Measurements from ENCODE around the gene ANAPC16. TPM values are rescaled to one million over a fixed set of nuclear protein-coding genes. Genes with fewer than 3 reads are reported as not detected.
"Not testable (repeated sequence)": the region's sequence is repeated elsewhere in the genome, so short reads cannot be mapped to it uniquely, and the experiment has no call there.

ANAPC16 gene
- total RNA-seq (2014; rRNA removed; shearing (Covaris generic)): 27.2 and 48.3 TPM in 2 replicates

DNA sequence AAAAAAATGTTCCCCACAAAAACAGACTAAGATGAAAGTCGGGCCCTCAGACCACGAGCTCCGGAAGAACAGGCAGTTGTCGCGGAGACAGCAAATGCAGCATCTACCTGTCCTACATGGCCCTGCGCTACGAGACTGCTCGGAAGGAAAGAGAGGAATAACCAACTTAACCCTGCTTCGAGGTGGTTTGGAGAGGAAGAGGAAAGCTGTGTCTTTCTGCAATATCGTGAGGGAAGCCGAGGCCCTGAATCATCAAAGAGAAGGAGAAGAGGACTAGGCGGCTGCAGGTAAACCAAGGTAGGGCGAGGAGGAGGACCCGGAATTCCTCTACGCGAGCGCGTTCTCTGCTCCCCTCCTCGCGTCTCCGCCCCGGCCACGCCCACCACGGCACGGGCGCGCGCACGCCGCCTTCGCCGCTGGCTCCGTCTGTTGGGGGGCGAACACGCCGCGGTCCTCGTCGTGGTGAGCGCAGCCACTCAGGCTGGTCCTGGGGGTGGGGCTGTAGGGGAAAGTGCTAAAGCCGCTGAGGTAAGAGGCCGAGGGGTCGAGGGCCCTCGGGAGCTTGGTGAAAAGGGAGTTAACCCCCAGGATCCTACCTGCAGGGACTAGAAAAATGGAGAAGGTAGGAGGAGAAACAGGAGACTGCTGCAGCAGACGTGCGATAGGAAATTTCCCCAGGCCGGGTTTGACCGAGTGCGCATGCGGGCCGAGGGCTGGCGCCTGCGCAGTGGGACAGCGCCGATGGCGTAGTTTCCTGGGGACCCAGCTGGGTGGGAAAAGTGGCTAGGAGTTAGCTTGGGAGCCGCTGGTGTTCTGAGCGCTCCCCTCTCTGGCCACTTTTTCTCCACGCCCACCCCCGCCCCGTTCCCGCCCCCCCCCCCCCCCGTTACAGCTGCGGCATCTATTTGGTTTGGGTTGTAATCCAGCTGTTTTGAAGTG is at the start of gene ANAPC16, which contains the start of gene ASCC1:
Gene ANAPC16, plus strand, starts transcription at position 402 of the 939 bp plus-strand sequence. CDS start 7,903 bp downstream, outside the sequence.
Gene ASCC1, minus strand, starts transcription at position 666 of the 939 bp plus-strand sequence. CDS start 2,978 bp downstream, outside the sequence.
- DNase-seq (ENCODE audit: low read depth): peak; percentile 91

DNA sequence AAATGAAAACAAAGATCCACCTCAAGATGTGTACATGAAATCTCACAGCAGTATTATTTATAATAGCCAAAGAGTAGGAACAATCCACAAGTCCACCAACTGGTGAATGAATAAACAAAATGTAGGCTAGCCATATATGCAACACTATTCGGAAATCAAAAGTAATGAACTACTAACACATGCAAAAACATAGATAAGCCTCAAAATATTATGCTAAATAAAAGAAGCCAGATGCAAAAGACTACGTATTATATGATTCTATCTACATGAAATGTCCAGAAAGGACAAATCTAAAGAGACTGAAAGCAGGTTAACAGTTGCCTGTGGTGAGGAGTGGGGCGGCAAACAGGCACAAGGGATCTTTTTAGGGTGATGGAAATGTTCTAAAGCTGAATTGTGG is 48.7 kb upstream of the ANAPC16 start:
- no peak for DNase-seq (ENCODE audit: low read depth)

DNA sequence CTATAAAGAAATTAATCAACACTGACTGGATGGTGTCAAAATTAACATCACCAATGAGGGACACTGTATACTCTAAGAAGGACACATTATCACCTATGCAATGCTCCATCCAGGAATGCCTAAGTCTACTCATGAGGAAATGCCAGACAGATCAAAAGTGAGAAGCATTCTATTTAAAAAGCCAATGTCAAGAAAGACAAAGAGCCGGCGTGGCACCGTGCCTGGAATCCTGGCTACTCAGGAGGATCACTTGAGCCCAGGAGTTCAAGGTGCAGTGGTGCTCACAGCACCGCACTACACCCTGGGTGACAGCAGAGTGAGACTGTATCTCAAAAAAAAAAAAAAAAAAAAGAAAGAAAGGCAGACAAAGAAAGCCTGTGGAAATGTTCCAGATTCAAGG is 45.5 kb upstream of the ANAPC16 start:
- DNase-seq (ENCODE audit: low read depth): no peak

DNA sequence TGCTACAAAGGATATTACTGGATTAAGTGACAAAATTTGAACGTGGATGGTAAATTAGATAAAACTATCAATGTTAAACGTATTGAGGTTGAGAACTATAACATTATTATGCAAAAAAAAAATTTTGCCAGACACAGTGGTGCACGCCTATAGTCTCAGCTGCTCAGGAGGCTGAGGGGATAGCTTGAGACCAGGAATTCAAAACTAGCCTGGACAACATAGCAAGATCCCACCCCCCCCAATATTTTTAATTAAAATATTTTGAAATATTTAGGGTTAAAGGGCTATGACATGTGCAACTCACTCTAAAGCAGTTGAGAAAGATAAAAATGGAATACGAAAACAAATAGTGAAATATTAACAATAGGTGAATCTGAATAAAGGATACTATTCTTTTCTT is 45.1 kb upstream of the ANAPC16 start:
- DNase-seq (ENCODE audit: low read depth): no peak

DNA sequence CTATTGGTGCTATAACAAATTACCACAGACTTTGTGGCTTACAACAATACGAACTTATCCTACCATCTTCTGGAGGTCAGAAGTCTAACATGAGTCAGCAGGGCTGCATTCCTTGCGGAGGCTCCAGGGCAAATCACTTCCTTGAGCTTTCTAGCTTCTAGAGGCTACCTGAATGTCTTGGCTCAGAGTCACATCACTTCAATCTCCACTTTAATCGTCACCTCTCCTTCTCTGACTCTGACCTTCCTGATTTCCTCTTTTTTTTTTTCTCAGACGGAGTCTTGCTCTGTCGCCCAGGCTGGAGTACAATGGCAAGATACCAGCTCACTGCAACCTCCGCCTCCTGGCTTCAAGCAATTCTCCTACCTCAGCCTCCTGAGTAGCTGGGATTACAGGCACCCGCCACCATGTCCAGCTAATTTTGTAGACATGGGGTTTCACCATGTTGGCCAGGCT is 44.6 kb upstream of the ANAPC16 start:
- peak; percentile 75 for DNase-seq (ENCODE audit: low read depth)

DNA sequence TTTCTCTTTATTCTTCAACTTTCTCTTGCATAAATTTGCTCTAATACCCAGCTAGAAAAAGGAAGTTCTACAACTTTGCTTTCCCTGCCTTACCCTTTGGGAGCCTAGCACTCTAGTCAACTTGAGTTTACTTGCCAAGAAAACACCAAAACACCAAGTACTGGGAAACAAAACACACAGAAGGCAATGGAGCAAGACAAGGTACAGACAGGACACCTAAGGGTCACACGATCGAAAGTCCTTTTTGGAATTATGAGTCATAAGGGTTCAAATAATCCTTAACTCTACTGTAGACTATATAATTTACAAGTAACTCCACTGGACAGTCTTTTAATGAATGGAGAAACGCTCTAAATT is 42.6 kb upstream of the ANAPC16 start:
- DNase-seq (ENCODE audit: low read depth): no peak

DNA sequence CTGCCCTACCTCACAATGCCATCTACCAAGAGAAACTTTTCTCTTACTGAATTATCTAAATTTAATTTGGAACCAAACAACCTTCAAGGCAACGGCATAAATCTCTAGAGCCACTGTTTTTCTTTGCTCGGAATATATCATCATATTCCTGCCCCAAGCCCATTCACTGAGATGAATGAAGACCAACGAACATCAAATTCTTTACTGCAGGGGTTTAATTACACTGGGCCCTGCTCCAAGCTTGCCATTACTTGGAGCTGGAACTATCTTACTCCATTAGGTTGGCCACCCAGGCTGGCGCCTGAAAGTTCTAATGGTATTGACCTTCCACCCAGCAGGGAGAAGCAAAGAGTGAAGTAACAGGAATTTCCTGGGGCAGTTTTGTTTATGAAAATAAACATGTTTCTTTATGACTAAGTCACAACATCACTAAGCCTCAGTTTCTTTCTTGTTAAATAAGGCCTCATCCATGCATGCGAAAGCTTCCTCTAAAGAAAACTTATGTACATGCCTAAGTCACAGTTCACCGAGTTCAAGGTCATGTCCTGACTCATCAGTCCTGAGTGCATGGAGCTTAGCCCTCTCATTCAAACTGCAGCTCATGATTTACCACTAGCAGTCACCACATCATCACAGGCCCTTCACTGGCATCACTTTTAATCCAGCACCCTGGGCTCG is 42.1 kb upstream of the ANAPC16 start:
- peak; percentile 55 for DNase-seq (ENCODE audit: low read depth)

DNA sequence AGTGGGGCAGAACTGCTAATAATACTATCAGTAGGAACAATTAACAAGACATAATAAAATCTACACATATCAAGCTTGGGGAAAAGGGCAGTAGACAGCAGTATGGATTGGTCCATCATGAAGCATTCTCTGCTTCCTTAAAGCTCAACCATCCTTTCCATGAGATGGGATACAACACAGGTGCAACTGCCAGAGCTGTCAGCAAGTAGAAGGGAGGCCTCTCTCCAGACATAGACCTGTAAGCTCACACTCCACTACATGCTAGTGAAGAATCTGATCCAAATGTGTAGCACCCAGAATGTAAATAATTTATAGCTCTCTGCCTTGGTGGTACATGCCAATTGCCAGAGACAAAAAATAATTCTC is 41.5 kb upstream of the ANAPC16 start:
- no peak for DNase-seq (ENCODE audit: low read depth)

DNA sequence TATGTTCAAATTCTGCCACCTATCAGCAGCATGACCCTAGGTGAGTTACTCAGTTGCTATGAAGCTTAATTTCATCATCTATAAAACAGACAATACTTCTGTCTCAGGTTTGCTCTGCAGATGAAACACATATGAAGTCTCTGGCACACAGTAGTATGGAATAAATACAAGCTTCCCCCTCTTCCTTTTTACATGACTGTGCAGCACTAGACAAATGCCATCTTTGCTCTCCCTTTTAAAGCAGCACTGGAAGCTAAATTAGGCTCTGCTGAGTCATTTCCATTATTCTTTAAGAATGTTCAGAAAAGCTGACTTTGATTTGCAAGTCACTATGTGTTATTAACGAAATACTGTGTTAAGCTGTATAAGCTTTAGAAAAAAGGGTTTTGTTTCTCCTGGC is 40.7 kb upstream of the ANAPC16 start:
- DNase-seq (ENCODE audit: low read depth): no peak

DNA sequence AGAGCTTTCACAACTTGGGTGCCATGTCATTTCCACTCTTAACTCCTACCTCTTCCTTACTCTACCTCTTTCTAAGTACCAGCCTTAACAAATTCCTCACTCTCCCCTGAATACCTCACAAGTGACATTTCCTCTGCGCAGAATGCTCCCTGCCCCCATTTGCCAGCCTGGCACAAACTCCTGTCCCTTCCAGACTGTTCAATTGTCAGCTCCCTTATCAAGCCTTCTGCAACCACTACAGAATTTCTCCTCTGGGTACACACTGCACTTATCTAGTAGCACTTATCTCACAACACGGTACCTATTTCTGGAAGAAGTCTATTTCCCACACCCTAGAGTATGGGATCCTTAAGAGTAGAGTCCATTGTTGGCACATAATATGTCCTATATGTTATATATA is 39.1 kb upstream of the ANAPC16 start:
- DNase-seq (ENCODE audit: low read depth): no peak

DNA sequence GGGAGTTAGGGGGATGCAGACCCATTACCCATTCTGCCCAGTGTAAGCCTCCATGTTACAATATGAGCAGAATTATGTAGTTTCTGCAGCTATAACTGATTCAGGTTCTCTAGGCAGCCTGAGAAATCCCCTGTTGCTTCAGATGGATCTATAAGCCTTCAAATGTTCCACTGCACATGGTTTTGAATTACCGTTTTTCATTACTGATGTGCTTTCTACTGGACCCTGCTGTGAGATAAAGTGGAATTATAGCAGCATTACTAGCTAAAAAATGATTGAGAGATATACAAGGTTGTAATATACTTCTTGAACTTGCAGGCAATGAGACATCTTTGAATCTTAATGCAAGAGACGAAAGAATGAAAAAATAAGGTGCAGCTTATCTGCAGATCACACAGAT is 38.4 kb upstream of the ANAPC16 start:
- no peak for DNase-seq (ENCODE audit: low read depth)

DNA sequence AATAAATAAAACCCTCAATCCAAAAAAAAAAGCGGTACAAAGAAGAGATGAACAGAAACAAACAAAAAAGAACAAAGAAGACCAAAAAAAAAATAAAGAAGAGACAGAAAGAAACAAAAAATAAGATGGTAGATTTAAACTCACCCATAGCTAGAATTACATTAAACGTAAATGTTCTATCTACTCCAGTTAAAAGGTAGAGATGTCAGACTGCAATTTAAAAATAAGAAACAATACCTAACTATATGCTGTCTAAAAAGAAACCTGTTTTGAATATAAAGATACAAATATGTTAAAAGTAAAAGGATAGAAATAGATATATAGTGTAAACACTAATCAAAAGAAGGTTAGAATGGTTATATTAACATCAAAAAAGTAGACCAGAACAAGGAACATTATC is 31.7 kb upstream of the ANAPC16 start:
- no peak for DNase-seq (ENCODE audit: low read depth)

DNA sequence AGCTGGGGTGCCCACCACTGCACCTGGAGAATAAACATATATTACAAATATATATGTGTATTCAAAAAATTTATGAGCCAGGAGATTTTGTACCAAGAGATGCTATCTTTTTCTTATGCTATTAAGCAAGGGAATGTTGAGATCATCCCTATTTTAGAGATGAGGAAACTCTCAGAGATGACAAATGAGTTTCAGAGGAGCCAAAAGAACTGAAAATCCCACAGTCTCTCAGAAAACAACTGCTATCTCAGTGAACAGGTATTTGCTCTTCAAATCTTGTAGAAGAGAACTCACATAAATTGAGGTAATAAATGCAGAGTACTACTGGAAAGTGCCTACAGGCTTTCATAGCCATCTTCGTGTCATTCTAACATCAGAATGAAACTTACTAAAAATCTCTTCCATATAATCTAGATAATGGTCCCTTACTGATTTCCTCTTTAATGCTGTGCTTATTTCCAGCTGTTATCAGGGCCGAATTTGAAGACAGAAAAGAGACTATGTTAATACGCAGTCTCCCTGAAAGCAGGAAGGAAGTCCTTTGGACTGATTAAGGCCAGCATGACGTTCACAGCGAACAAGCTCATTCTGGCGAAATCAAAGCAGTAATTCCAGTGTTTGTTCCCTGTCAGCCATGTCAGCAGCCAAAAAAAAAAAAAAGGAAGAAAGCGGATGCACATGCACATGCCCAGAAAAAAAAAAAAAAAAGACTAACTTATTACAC is 29.4 kb upstream of the ANAPC16 start:
- no peak for DNase-seq (ENCODE audit: low read depth)

DNA sequence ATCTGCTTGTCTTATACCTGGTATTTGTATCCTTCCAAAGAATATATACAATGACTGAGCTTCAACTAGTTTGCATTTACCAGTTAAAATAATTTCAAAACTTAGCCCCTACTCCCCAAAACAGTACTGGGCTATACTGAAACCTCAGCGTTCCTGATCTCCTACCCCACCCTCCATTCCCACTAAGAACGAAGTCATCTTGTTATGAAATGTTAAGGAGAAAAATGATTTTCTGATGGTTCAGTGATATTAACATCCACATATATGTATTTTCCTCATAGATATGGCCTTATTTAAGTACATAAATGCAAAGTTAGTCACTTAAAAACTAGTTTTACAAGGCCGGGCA is 28.9 kb upstream of the ANAPC16 start:
- DNase-seq (ENCODE audit: low read depth): no peak

DNA sequence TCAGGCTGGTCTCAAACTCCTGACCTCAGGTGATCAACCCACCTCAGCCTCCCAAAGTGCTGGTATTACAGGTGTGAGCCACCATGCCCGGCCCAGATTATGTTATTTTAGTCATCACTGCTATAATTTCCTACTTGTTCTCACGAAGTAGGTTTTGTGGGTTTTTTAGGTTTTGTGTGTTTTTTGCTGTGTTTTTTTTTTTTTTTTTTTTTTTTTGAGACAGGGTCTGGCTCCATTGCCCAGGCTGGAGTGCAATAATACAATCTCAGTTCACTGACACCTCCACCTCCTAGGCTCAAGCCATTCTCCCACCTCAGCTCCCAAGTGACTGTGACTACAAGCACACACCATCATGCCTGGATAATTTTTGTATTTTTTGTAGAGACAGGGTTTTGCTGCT is 20.9 kb upstream of the ANAPC16 start:
- DNase-seq (ENCODE audit: low read depth): no peak

DNA sequence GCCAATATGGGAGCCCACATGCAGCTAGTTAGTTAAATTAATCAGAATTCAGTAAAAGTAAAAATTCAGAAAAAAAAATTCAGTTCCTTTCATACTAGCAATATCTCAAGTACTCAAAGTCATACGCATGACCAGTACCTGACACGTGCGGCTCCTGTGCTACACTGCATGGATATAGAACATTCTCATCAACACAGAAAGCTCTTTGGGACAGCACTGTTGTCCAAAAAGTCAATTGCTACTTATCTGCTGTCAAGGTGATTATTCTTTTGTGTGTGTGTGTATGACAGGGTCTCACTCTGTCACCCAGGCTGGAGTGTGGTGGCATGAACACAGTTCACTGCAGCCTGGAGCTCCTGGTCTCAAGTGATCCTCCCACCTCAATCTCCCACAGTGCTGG is 14.9 kb upstream of the ANAPC16 start:
- DNase-seq (ENCODE audit: low read depth): no peak

DNA sequence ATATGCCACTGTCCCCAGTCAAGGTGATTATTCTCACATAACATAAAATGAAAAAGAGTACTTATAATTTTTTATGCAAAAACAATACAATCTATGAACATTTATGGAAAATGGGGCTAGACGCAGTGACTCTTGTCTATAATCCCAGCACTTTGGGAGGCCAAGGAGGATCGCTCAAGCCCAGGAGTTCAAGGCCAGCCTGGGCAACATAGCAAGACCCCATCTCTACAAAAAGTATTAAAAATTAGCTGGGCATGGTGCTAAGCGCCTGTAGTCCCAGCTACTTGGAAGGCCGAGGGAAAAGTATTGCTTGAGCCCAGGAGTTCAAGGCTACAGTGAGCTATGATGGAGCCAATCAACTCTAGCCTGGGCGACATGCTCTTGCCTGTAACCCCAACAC is 14.5 kb upstream of the ANAPC16 start:
- DNase-seq (ENCODE audit: low read depth): no peak

DNA sequence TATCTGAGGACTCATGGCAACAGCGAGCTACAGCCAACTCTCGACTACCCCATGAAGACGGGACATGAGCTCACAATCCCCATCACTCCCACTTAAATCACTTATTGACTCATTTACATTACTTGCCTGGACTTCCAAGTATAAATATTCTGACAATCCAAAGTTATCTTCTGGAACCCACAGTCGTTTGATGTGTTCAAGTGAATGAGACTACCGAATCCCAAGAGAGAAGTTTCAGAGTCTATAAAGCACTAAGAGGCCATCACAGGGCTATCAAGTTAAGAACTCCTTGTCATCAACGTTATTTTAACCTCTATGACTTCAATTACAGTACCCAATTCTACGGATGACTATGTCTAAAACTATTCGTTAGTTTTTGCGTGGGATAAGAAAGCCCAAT is 11.5 kb upstream of the ANAPC16 start:
- peak; percentile 40 for DNase-seq (ENCODE audit: low read depth)

DNA sequence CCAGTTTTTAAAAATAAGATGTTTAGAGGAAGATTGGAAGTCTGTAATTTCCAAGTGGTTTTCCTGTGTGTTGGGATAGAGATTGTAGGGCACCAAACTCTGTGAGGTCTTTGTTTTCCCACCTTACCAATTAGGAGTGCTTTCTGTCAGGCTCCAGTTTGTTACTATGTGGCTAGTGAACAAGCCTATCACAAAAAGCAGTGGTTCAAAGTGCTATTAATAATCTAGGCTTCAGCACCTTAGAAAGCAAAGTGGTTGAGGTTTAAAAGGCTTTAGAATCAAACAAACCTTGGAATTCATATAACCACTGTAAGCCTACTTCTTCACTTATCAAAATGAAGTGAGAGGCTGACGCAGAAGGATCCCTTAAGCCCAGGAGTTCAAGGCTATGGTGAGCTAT is 11.1 kb upstream of the ANAPC16 start:
- peak; percentile 5 for DNase-seq (ENCODE audit: low read depth)

DNA sequence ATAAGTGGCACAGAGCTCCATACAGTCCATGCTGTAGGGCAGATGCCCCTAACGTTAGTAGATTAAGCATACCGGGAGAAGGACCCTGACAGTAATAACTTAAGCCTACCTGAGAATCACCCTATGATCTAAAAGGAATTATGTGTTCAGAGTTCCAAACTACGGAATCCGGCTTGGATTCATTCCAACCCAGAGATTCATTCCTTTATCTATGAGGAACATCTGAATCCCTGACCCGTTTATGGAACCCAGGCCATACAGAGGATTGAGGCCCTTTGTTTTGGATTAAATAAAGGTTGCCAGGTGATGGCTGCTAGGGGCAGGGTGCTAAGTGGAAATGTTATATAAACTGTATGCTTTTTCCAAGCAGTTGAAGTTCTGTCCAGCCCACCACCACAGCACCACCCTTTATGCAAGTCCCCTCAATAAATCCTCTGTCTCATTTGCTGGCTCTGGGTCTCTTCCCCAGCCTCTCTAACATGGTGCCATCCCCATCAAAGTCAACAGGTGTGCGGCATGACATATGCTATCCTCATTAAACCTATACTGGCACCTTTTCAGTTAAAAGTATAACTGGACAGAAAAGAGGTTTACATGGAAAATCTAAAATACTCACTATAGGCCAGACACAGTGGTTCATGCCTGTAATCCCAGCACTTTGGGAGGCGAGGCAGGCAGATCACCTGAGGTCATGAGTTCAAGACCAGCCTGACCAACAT is 9.1 kb upstream of the ANAPC16 start:
- no peak for DNase-seq (ENCODE audit: low read depth)

DNA sequence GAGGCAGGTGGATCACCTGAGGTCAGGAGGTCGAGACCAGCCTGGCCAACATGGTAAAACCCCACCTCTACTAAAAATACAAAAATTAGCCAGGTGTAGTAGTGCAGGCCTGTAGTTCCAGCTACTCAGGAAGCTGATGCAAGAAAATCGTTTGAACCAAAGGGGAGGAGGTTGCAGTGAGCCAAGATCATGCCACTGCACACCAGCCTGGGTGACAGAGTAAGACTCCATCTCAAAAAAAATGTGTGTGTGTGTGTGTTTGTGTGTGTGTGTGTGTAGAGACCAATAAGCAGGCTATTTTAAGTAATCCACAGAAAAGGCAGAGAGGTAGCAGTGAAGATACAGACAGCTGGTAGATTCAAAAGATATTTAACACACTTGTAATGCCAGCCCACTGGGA is 7.3 kb upstream of the ANAPC16 start:
- DNase-seq (ENCODE audit: low read depth): not testable (repeated sequence)

DNA sequence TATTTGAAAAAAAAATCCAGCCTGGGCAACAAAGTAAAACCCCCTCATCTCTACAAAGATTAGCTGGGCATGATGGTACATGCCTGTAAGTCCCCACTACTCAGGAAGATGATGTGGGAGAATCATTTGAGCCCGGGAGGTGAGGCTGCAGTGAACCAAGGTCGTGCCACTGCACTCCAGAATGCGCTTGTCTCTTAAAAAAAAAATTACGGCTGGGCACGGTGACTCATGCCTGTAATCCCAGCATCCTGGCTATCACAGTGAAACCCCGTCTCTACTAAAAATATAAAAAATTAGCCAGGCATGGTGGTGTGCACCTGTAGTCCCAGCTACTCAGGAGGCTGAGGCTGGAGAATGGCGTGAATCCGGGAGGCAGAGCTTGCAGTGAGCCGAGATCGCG is 4.4 kb upstream of the ANAPC16 start:
- peak; percentile 13 for DNase-seq (ENCODE audit: low read depth)

Data from Daoy (cell line).